ENCODE data around the gene TANGO2.

DNA sequence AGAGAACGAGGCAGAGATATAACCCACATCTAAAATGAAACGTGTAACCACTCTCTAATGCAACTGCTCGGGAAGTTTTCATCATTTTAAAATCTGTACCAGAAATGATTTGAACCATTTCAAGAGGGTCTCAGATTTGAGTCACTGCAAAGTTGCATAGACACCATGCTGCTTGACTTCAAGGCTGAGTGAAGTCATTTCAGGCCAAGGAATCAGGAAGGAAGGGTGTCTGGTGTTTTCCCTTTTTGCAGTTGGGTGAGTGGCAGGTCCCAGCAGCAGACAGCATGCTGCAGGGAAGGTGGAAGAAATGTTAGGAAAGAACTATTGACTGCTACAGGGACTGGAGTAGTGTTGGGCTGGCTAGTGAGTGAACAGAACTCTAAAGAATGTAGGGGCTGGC is 16.5 kb downstream of the TANGO2 start:
- TF ChIP-seq YY1 (IDR thresholded peaks at IDR 0.05; ENCODE audit: insufficient read depth, insufficient read length) (no peak), ZNF274 (IDR thresholded peaks at IDR 0.05; ENCODE audit: low read depth, low read length) (no peak)
